CD4-positive, alpha-beta T cell treated with Interleukin-6 for 4 hours (primary cell): Measurements from ENCODE around the gene GADD45B.

Experiments used
- DNase-seq: peaks from one replicate; pipeline ENCODE4 v3.0.0-alpha.2; 2020; ENCODE audit warnings: mixed read lengths

The GADD45B gene, protein sequence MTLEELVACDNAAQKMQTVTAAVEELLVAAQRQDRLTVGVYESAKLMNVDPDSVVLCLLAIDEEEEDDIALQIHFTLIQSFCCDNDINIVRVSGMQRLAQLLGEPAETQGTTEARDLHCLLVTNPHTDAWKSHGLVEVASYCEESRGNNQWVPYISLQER

GRCh38 chr19:2475702-2476450, at the start of gene GADD45B:
Gene GADD45B (plus strand): TSS chr19:2476127. CDS start chr19:2476359, 232 bp downstream.
- DNase-seq = peak; percentile 97

- peak; percentile 41 for DNase-seq
Observed at GRCh38 chr19:2426611-2427428, 49.1 kb upstream of the GADD45B start.

GRCh38 chr19:2427429-2428320, 48.3 kb upstream of the GADD45B start, which contains the start of gene TIMM13:
Gene TIMM13 (minus strand): TSS chr19:2427586. CDS start chr19:2427533, 53 bp downstream.
- DNase-seq = peak; percentile 98

DNA sequence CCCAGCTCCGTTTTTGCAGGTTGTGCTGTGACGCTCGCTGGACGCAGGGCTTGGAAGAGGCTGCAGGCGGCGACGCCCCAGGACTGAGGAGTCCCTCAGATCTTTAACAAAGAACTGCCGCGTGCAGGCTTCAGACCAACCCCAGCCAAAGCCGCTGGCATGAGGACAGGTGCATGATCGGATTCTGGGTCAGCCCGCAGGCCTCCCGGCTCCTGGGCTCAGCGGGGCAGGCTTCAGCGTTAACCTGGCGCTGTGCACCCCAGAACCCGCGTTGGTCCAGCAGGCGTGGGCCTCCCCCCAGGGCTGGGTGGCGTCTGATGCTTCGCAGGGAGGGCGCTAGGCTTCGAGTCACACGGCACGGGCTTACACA, 47.6 kb upstream of the GADD45B start:
- DNase-seq = no peak

DNA sequence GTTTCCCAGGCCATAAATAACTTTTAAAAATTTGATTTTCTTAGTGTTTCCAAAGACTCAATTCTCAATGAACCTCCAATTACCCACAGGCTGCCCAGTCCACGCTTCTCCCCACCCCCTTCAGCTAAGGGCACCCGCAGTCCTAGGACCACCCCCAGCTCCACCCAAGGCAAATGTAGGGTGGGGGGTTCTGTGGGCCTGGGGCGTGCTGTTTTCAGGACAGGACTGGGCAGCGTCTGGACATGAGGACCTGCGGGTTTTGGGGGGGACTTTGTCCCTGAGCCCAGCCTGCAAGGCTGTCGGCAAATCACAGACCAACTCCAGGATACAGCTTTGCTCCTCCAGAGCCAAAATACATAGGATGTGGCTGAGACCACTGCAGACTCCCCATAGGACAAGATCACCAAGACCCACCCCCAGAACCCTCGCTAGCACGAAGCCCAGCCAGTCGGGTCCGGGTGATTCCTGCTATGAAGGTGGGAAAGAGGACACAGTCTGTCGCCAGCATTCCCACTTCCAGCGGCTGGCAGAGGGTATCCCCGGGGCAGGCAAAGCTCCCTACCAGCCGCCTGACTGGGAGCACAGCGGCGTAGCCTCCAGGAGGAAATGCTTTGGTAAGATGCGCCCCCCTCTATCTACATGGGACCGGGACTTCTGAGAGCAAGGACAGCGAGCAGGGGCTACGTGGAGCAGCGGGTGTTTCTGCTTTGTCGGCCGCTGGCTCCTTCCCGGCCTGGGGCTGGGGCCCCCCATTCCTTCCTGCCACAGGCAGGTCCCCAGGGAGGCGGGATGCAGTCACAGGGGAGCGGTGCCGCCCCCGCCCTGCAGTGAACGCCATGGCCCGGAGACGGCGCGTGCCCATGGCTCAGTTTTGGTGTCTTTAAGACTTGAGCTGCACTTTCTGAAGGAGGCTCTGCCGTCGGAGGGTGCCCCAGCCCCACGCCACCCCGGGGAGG, 46.9 kb upstream of the GADD45B start:
- no peak for DNase-seq

DNA sequence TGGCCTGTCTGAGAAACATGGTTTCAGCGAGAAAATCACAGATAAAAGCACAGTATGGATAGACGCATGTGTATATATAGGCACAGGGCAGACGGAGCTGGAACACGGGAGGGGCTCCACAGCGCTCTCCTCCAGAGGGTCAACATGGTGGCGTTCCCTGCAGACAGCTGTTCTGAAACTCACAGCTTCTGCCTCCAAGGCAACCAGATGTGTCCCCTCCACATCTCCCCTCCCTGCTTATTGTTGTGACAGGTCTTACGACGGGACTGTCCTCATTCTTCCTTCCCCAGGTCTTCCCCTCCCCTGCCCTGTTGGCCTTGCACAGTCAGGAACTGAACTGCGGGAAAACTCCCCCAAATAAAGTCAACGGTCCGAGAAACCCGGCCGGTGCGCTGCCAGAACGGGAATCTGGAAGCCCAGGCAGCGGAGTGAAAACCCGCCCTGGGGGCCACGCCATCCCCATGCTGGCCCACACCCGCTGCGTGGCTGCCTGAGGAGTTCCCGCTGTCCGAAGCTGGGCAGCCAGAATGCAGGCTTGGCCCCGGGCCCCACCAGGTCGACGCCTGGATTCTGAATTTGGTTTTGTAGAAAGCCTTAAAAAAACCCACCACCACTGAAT, 45.9 kb upstream of the GADD45B start:
- no peak for DNase-seq

DNA sequence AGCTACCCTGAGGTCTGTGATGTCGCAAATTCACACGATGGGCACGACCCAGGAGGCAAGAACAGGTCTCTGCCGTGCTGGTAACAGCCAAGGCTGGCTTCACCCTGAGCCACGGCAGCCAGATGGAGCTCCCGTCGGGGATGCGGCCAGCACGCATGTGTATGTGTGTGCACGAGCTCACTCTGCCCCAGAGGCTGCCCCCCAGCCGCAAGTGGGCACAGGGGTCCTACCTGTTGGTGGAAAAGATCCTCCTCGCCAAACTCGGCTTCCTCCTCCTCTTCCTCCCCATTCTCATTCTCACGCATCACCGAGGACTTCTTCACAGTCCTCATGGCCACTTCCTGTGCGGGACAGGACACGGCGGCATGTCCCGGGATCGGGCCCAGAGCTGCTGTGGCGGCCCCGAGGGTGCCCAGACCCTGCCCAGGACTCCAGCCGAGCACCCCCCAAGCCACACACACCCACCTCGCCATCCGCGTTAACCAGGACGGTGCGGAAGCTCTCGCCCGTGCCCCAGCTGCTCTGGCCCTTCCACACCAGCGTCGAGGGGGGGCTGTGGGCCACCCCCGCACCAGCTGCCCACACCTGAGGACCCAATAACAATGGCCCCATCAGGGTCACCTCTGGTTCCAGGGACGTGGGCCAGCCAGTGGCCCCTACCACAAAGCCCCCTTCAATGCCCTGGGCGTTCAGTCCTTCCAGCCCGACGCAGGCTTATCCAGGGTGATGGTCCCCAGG, 44.4 kb upstream of the GADD45B start:
- no peak for DNase-seq

GRCh38 chr19:2432131-2432848, 43.6 kb upstream of the GADD45B start:
- DNase-seq = no peak

DNA sequence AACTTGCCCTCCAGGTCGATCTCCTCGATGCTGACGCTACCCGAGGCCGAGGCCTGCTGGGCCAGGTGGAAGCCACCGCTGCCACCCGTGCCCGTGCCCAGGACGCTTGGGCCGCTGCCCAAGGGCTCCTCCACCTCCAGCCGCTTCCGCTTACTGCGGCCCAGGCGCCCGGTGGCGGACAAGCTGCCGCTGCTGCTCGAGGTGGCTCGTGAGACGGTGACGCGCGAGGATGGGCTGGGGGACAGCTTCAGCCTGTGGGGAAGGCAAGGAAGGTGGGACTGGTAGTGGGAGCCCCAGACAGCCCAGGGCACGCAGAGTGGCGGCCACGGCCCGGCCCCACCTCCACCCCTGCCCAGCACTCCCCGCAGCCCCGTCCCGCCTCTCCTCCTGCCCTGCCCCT, 42.1 kb upstream of the GADD45B start:
- no peak for DNase-seq

GRCh38 chr19:2434267-2434666, 41.7 kb upstream of the GADD45B start:
- no peak for DNase-seq

DNA sequence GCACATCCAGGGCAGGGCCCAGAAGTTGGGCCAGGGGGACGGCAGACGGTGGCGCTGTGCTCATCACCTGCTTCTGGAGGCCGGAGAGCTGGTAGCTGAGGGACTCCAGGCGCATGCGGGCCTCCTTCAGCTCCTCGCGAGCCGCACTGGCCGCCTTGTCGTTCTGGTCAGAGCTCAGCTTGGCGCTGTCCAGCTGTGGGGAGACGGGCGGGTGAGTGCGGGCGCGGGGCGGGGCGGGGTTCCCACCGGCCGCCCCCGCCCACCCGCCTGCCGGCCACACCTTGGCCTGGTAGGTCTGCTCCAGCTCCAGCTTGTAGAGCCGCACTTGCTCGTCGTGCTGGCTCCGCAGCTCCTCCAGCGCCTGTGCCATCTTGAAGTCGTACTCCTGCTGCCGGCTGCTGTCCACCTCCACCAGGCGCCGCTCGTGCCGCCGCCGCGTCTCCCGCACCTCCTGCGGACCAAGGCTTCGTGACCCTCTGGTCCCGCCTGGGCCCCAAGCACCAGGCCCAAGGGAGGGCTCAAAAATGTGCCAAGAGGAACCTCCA, 41.1 kb upstream of the GADD45B start:
- no peak for DNase-seq

- DNase-seq = no peak
Observed at GRCh38 chr19:2436384-2436783, 39.5 kb upstream of the GADD45B start.

DNA sequence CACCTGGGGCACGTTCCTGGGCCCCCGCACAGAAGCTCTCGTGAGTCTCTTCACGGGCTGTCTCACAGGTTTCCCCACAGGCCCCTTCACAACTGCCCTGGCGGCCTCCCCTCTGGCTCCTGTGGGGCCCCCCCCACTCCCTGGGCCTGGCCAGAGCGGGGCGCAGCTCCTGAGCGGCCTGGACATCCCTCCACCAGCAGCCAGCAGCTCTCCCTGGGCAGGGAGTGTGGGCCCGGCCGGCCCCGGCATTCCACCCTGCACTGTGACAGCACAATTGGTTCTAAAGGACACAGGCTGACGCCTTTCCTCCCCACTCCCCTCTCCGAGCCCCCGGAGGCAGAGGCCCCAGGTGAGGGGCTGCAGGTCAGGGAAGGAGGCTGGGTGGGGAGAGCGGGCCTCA, 39.0 kb upstream of the GADD45B start:
- DNase-seq = no peak

GRCh38 chr19:2438178-2438577, 37.7 kb upstream of the GADD45B start:
- no peak for DNase-seq

GRCh38 chr19:2440515-2440914, 35.4 kb upstream of the GADD45B start:
- DNase-seq = no peak

GRCh38 chr19:2441096-2441752, 34.7 kb upstream of the GADD45B start:
- DNase-seq = no peak

DNA sequence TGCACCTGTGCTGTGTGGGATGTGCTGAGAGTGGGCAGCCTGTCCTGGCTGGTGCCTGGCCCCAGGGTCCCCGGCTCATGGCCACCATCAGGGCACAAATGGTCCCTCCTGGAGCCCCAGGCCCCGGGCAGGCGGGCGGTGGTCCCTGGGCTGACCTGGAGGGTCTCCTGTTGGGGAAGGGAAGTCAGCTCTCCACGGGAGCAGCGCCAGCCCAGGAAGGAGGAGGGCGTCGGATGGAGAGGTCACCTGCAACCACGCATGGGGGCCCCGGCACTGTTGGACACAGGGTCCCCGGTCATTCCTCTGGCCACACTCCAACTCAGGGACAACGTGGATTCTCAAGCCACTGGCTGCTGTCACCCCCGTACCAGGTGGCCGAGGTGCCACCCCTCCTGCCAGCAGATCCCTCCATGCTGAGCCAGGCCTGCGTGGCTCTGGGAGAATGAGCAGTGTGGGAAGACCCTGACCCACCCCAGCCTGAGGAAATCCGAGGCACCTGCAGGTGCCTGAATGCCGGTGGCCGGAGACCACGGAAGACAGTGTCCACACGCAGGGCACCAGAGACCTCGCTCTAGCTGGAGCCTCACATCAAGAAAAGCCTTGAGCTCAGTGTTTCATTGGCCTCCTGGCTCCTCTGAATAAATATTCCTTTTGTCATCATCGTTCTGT, 32.7 kb upstream of the GADD45B start:
- no peak for DNase-seq

- DNase-seq = no peak
Observed at GRCh38 chr19:2443785-2444182, 32.1 kb upstream of the GADD45B start.
